RPMI8226 (cell line): ENCODE results near the gene CCSER1.

Source experiments
- DNase-seq: peaks from one replicate; pipeline ENCODE4 v3.0.0-alpha.2; 2015

Gene CCSER1

GRCh38 chr4:90127223-90127705, at the start of gene CCSER1:
CCSER1 (plus strand) TSS chr4:90127394.
- peak; percentile 8 for DNase-seq

DNA sequence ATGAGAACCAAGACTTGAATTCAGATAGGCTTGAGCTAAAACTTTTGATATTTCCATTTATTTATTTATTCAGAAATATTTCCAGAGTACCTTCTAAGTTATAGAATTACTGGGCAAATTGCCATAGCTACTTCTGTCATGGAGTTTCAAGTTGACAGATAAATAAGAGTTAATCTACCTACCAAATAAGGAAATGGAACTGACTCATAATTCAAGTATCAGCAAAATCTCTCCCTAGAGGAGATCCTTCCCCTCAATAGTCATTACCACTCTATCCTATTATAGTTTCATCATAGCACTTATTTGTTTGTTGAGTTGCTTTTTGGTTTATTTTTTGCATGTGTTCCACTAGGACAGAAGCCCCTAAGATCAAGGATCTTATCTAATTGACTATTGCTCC, 48.8 kb upstream of the CCSER1 start:
- DNase-seq, result no peak

DNA sequence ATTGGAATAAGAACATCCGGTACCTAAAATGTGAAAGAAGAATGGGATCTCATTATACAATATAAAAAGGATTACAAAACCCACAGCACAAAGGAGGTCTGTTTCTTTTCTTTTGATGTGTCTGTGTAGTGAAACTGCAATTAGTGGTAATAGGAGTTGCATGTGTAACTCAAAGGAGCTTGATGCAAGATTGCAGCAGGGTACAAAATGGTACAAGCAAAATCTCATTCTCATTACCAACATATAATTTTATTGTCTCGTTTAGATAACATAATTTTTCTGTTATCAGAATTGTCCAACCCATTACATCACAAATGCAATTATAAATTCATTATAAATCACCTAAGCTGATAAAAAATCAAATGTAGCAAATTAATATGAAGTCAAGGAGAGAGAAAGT, 47.1 kb upstream of the CCSER1 start:
- DNase-seq, result no peak

- DNase-seq, result no peak
Measured at GRCh38 chr4:90081432-90082144, 45.6 kb upstream of the CCSER1 start.

- no peak for DNase-seq
Measured at GRCh38 chr4:90082449-90082848, 44.7 kb upstream of the CCSER1 start.

GRCh38 chr4:90084277-90084966, 42.8 kb upstream of the CCSER1 start:
- DNase-seq, result no peak

GRCh38 chr4:90084967-90085295, 42.3 kb upstream of the CCSER1 start:
- no peak for DNase-seq

- DNase-seq, result no peak
Measured at GRCh38 chr4:90093526-90093925, 33.7 kb upstream of the CCSER1 start.

DNA sequence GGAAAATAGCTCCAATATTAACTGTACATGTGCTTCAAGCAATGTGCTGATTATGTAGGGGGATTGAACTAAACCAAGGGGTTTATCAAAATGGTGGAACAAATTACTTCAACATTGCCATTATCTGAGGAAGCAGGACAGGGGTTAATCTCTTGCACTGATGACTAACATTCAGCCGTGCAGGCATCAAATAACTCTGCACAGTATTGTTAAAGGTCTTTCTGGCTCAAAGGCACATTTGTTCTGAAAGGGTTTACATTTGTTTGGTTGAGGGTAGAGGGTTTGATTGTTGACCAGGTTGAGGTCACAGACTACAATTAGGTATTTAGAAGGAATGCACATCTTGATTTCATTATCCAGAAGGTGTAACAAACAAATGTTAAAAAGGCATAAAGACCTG, 32.2 kb upstream of the CCSER1 start:
- DNase-seq, result no peak

DNA sequence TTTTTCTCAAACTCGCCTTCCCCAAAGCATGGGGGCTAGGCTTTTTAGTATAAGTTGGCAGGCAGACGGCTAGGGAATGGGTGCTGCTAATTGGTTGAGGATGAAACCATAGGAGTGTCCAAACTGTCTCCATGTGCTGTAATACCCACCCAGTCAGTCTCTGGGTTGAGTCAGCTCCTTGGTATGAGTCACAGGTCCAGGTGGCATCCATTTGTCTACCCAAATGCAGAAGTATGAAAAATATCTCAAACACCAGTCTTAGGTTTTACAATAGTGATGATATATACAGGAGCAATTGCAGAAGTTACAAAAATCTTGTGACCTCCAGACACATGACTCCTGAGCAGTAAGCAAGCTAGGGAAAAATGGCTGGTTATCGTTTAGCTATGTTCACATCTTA, 27.4 kb upstream of the CCSER1 start:
- no peak for DNase-seq

DNA sequence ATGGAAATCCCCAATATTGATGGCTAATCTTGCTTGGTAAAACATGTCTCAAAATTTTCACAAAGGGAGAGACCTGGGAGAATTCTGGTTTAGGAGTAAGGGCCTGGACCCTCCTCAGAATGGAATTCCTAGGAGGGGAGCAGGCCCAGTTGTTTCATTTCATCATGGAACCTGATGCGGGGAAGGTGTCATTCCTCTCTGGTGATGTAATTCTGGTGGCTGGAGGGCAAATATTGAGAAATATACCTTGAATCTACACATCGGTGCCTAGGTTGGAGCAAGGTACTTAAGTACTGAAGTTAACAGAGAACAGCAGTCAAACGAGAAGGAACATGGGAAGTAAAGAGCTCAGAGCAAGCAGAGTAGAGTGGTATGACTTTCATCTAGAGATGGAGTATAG, 23.2 kb upstream of the CCSER1 start:
- no peak for DNase-seq

DNA sequence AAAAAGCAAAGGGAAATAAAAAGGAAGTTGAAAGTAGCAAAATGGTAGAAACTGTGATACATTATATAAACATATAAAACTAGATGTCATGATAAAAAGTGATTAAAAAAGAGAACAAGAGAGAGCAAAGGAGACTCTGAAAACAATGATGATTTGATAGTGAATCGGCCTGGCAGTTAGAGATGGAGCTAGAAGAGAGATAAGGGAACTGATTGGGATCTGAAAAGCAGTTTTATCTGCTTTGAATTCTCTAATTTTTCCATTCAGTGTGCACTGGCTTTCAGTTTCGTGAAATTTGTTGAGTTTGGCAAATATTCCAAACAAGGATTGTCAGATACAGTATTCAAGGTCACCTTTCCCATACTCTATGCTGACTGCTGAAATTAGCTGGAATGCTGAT, 21.9 kb upstream of the CCSER1 start:
- DNase-seq, result no peak

GRCh38 chr4:90112715-90113114, 14.5 kb upstream of the CCSER1 start:
- no peak for DNase-seq

- DNase-seq, result no peak
Measured at GRCh38 chr4:90113881-90114457, 13.2 kb upstream of the CCSER1 start.

DNA sequence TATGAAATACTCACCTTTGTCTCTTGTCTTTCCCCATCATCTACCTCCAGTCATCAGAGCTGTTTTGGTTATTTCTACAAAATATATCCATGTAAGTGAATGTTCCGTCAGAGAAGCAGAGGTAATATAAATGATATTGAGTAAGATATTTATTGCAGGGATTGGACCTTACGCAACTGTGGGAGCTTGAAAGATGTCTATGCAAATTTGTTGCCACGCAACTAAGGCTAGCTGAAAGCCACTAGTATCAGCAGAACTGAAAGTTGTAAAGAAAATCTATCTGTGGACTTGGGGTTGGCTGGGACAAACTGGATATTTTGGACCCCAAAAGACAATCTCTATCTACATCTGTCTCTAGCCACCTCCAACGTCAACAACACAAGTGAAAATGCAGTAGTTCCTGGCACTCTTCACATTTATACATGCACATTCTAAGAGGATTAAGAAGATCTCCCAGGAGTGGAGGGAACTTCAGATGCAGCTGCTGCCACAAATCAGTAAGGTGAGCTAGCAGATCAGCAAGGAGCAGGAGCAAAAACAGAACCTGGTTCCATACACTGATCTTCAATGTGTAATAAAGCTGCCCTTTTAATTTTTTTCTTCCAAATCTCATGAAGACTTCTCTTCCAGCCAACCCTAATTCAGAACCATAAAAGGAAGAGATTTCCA, 8.5 kb upstream of the CCSER1 start:
- no peak for DNase-seq

- no peak for DNase-seq
Measured at GRCh38 chr4:90120037-90120436, 7.2 kb upstream of the CCSER1 start.

GRCh38 chr4:90120815-90121214, 6.4 kb upstream of the CCSER1 start:
- no peak for DNase-seq

DNA sequence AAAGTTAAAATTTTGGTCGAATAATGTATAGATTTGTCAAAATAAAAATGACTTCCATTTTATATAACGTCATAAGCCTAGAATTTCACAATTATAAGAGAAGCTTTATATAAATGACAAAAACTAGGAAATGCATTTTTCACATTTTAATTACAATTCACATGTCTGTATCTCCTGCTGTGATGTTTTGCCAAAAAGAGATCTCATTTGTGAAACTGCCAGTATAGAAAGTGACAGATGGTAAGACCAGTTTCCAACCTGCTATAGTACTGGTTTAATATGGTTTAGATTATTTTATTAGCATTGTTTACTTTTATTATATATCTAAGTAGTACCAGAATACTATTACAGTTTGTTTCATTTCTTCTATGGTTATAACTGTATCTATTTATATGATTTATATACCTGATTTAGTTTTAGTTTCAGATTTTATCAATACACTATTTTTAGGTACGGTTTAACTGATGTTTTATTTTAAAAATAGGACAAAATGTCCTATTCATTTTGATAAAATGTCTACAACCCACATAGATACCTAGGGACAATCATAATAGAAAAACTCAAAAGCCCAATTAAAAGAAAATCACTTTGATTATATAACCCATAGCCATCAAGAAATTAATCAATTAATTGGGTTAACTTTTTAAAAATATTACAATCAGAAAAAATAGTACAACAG, 5.4 kb upstream of the CCSER1 start:
- no peak for DNase-seq

- no peak for DNase-seq
Measured at GRCh38 chr4:90122355-90122748, 4.8 kb upstream of the CCSER1 start.

- DNase-seq, result no peak
Measured at GRCh38 chr4:90124276-90124675, 2.9 kb upstream of the CCSER1 start.

DNA sequence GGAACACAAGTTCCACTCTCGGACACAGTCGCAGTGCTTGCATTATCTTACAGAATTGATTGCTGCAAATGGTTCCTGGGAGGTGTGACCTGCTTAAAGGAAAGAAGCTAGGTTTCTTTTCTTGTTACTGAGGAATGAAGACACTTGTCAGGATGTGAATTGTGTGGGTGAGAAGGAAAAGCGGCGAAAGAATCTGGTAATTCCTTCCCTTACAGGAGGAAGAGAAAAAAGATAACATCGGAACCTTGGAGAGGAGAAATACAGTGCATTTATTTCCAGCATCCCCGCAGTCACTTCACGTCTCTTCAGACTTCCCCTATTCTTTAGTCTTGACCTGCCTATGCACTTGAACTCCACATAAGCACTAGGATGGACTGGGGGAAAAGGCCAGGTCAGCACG, 389 bp upstream of the CCSER1 start:
- no peak for DNase-seq

DNA sequence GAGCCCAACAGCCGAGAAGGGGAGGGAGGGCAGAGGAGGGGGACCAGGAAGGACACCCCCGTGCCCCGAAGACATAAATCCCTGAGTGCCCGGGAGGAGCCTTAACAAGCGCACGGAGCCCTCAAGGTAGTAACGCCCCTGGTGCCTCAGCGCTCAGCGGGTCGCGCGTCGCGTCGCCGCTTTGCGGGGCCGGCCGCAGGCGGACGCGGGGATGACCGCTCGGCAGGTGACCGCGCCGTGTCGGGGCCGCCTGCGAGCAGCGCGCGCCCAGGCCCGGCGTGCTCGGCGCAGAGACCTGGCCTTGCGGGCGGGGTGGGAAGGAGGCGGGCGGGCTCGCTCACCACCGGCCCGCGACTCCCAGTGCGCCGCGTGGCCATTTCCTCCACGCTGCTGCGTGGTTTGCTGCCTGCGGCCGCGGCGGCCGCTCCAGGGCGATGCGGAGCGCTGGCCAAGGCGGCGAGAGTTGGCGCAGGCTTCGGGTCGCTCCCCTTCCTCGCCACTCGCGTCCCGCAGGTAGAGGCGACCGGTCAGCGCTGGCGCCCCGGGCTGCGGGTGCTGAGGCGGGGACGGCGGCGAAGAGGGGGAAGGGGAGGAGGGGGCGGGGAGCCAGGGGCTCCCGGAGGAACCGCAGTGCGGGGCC, 632 bp downstream of the CCSER1 start:
- DNase-seq, result no peak
